ENCODE results near the gene MAP3K20. TPM values are rescaled to one million over a fixed set of nuclear protein-coding genes. Genes with fewer than 3 reads are reported as not detected.
"Not testable (repeated sequence)": the region's sequence is repeated elsewhere in the genome, so short reads cannot be mapped to it uniquely, and the experiment has no call there.

MAP3K20 gene
- total RNA-seq, 1 experiment from 2014 or later: 150 TPM

DNA sequence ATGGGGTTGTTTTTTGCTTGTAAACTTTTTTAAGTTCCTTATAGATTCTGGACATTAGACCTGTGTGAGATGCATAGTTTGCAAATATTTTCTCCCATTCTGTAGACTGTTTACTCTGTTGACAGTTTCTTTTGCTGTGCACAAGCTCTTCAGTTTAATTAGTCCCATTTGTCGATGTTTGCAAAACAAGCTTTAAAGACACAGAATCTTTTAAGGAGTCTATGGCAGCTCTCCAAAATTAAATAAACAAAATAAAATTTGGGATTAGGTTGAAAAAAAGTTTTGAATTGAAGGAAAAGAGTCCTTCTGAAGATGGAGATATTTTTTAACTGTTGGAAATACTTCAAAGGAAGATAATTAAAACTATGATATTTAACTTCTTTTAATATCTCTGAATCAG is 88.8 kb downstream of the MAP3K20 start:
- ChIA-PET CTCF (interaction anchor here (1.6 kb wide), 1 partner anchor 138 kb away, joined by 4 read pairs; no protein-coding TSS in a partner anchor), POLR2A (interaction anchor here (1.0 to 10.3 kb wide), 5 partner anchors 9 to 40 kb away, joined by 3 to 134 read pairs (median 4); no protein-coding TSS in a partner anchor)
- H3K4me3 Mint-ChIP-seq (ENCODE audit: unreplicated experiment): no peak overlapping the region
- no peaks in the 10 kb centered on the region for H3K27me3 Mint-ChIP-seq (ENCODE audit: insufficient read depth, unreplicated experiment)
- intact Hi-C loops (cut with micrococcal nuclease): no loop called here
- DNase-seq (ENCODE audit: unreplicated experiment): no peak
- H3K27ac Mint-ChIP-seq (ENCODE audit: low read depth, unreplicated experiment): peak overlapping the region; percentile 81
- H3K4me1 Mint-ChIP-seq (ENCODE audit: insufficient read depth, unreplicated experiment): peaks cover 40% of the 10 kb centered on the region
- TF ChIP-seq, protein P1, sequence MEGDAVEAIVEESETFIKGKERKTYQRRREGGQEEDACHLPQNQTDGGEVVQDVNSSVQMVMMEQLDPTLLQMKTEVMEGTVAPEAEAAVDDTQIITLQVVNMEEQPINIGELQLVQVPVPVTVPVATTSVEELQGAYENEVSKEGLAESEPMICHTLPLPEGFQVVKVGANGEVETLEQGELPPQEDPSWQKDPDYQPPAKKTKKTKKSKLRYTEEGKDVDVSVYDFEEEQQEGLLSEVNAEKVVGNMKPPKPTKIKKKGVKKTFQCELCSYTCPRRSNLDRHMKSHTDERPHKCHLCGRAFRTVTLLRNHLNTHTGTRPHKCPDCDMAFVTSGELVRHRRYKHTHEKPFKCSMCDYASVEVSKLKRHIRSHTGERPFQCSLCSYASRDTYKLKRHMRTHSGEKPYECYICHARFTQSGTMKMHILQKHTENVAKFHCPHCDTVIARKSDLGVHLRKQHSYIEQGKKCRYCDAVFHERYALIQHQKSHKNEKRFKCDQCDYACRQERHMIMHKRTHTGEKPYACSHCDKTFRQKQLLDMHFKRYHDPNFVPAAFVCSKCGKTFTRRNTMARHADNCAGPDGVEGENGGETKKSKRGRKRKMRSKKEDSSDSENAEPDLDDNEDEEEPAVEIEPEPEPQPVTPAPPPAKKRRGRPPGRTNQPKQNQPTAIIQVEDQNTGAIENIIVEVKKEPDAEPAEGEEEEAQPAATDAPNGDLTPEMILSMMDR (IDR thresholded peaks at IDR 0.05; ENCODE audit: unreplicated experiment): no peak
- H3K36me3 Mint-ChIP-seq (ENCODE audit: insufficient read depth, unreplicated experiment): peaks cover 46% of the 10 kb centered on the region
- no peaks in the 10 kb centered on the region for H3K9me3 Mint-ChIP-seq (ENCODE audit: unreplicated experiment)
- BruUV-seq (replicated peaks): no TSS peak

DNA sequence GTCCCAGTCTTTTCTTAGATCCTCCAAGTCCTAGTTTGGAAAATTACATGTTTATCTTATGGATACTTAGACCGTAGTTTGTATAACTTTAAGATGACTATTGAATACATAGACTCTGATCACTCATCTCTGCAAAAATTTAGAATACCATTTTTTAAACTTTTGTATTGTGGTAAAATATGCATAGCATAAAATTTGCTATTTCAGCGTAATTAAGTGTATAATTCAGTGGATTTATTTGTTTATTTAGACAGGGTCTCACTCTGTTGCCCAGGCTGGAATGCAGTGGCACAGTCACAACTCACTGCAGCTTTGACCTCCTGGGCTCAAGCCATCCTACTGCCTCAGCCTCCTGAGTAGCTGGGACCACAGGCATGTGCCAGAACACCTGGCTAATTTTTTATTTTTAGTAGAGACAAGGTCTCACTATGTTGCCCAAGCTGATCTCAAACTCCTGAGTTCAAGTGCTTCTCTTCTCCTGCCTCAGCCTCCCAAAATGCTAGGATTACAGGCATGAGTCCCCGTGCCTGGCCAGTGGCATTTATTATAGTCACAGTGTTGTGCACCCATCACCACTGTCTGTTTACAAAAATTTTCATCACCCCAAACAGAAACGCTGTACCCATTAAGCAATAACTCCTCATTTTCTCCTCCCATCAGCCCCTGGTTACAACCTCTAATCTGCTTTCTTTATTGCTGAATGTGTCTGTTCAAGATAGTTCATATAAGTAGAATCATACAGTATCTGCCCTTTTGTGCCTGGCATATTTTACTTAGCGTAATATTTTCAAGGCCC is 90.0 kb downstream of the MAP3K20 start:
- Mint-ChIP-seq H3K4me3 (ENCODE audit: unreplicated experiment) (no peak overlapping the region), H3K27me3 (ENCODE audit: insufficient read depth, unreplicated experiment) (no peaks in the 10 kb centered on the region), H3K27ac (ENCODE audit: low read depth, unreplicated experiment) (peak overlapping the region; percentile 81), H3K9me3 (ENCODE audit: unreplicated experiment) (no peaks in the 10 kb centered on the region), H3K4me1 (ENCODE audit: insufficient read depth, unreplicated experiment) (peaks cover 29% of the 10 kb centered on the region), H3K36me3 (ENCODE audit: insufficient read depth, unreplicated experiment) (peaks cover 40% of the 10 kb centered on the region)
- ChIA-PET POLR2A (interaction anchor here (1.0 to 1.2 kb wide), 4 partner anchors 8 to 64 kb away, joined by 3 to 4 read pairs (median 3); no protein-coding TSS in a partner anchor), CTCF (no interaction called here)
- BruUV-seq (replicated peaks): no TSS peak
- no peak for DNase-seq (ENCODE audit: unreplicated experiment)
- intact Hi-C loops (cut with micrococcal nuclease): no loop called here
- TF ChIP-seq, protein P1 (IDR thresholded peaks at IDR 0.05; ENCODE audit: unreplicated experiment): no peak

DNA sequence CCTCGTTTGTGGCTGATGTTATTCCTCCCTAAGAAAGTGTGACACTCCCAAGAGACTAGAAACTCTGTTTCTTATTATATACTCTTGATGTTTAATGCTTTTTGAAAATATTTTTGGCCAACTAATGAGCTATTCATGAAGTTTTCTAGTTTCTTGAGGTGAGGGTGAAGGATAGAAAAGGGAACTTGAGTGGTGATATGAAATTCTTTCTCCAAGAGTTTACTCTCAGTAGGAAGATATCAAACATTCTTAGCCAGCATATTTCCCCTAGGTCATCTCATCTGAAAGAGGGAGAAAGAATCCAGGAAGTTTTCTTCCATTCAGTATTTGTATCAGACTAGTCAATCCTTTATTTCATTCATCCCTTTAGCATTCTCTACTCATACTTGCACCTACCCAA is 95.7 kb downstream of the MAP3K20 start:
- no peak for DNase-seq (ENCODE audit: unreplicated experiment)
- H3K27me3 Mint-ChIP-seq (ENCODE audit: insufficient read depth, unreplicated experiment): no peaks in the 10 kb centered on the region
- no peaks in the 10 kb centered on the region for H3K9me3 Mint-ChIP-seq (ENCODE audit: unreplicated experiment)
- H3K4me1 Mint-ChIP-seq (ENCODE audit: insufficient read depth, unreplicated experiment): peaks cover 19% of the 10 kb centered on the region
- intact Hi-C loops (cut with micrococcal nuclease): no loop called here
- no TSS peak for BruUV-seq (replicated peaks)
- ChIA-PET POLR2A (interaction anchor here (1.2 to 5.0 kb wide), 5 partner anchors 9 to 47 kb away, joined by 3 to 30 read pairs (median 5); no protein-coding TSS in a partner anchor), CTCF (no interaction called here)
- no peak overlapping the region for H3K4me3 Mint-ChIP-seq (ENCODE audit: unreplicated experiment)
- TF ChIP-seq, protein P1 (IDR thresholded peaks at IDR 0.05; ENCODE audit: unreplicated experiment): no peak
- peaks cover 14% of the 10 kb centered on the region for H3K36me3 Mint-ChIP-seq (ENCODE audit: insufficient read depth, unreplicated experiment)
- H3K27ac Mint-ChIP-seq (ENCODE audit: low read depth, unreplicated experiment): peak overlapping the region; percentile 41

DNA sequence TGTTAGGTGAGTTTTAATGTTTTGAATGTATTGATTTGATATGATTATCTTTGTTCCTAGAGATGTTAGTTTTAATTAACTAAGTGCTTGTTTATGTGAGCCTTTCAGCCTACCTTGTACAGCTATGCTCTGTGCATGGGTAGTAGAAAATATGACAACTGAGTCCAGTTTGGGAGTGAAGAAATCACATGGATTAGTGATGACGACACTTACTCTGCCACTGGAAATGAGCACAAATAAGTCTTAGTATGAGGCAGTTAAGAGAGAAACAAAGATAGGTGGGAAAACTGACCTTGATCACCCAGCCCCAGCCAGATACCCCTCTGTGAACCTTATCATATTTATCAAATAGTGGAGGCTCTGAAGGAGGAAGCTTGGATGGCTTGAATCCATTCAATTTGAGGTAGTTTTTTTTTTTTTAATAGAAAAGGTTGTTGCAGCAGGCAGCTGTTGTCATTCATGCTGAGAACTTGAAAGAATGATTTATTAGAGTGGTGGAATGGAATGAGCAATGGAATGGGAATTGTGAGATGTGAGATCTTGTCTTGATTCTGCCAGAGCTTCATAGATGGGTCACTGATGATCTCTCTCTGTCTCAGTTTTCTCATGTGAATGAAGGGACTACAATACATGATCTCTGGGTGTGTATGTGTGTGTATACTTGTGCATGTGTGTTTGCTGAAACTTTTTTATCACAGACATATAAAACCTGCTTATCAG is 96.4 kb downstream of the MAP3K20 start:
- Mint-ChIP-seq H3K9me3 (ENCODE audit: unreplicated experiment) (no peaks in the 10 kb centered on the region), H3K4me1 (ENCODE audit: insufficient read depth, unreplicated experiment) (peaks cover 26% of the 10 kb centered on the region), H3K4me3 (ENCODE audit: unreplicated experiment) (no peak overlapping the region), H3K27me3 (ENCODE audit: insufficient read depth, unreplicated experiment) (no peaks in the 10 kb centered on the region), H3K27ac (ENCODE audit: low read depth, unreplicated experiment) (peak overlapping the region; percentile 41), H3K36me3 (ENCODE audit: insufficient read depth, unreplicated experiment) (peaks cover 14% of the 10 kb centered on the region)
- no TSS peak for BruUV-seq (replicated peaks)
- ChIA-PET CTCF (no interaction called here), POLR2A (interaction anchor here (0.6 to 5.0 kb wide), 6 partner anchors 10 to 111 kb away, joined by 3 to 30 read pairs (median 4); no protein-coding TSS in a partner anchor)
- intact Hi-C loops (cut with micrococcal nuclease): no loop called here
- TF ChIP-seq, protein P1 (IDR thresholded peaks at IDR 0.05; ENCODE audit: unreplicated experiment): no peak
- DNase-seq (ENCODE audit: unreplicated experiment): no peak

DNA sequence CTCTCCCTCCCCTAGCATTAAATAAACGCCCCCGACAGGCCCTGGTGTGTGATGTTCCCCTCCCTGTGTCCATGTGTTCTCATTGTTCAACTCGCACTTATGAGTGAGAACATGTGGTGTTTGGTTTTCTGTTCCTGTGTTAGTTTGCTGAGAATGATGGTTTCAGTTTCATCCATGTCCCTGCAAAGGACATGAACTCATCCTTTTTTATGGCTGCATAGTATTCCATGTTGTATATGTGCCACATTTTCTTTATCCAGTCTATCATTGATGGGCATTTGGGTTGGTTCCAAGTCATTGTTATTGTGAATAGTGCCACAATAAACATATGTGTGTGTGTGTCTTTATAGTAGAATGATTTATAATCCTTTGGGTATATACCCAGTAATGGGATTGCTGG is 98.7 kb downstream of the MAP3K20 start:
- CTCF ChIA-PET; intact Hi-C loops (cut with micrococcal nuclease); H3K4me3 Mint-ChIP-seq (ENCODE audit: unreplicated experiment); BruUV-seq (replicated peaks); DNase-seq (ENCODE audit: unreplicated experiment); H3K9me3 Mint-ChIP-seq (ENCODE audit: unreplicated experiment); H3K27ac Mint-ChIP-seq (ENCODE audit: low read depth, unreplicated experiment); H3K27me3 Mint-ChIP-seq (ENCODE audit: insufficient read depth, unreplicated experiment): not testable (repeated sequence)
- Mint-ChIP-seq H3K36me3 (ENCODE audit: insufficient read depth, unreplicated experiment) (peaks cover 14% of the 10 kb centered on the region), H3K4me1 (ENCODE audit: insufficient read depth, unreplicated experiment) (peaks cover 21% of the 10 kb centered on the region)
- POLR2A ChIA-PET: interaction anchor here (1.0 to 5.0 kb wide), 3 partner anchors 10 to 23 kb away, joined by 4 to 30 read pairs (median 6); no protein-coding TSS in a partner anchor

Measured in MCF 10A (cell line).